LNCAP (cell line): ENCODE measurements around the gene HMCES.

Experiments
- CTCF ChIP-seq: fragments of 450-650 bp; IDR thresholded peaks from 2 replicates; pipeline ENCODE4 v1.5.1; 2017; ENCODE audit warnings: mild to moderate bottlenecking

The HMCES gene

GRCh38 chr3:129320825-129321487 is 42.3 kb downstream of the HMCES start:
- no peak for TF ChIP-seq CTCF

- TF ChIP-seq CTCF = no peak
These were observed 43.2 kb downstream of the HMCES start for GRCh38 chr3:129321887-129322286.

- TF ChIP-seq CTCF = no peak
These were observed 45.1 kb downstream of the HMCES start for GRCh38 chr3:129323651-129324294.

- no peak for TF ChIP-seq CTCF
These were observed 46.2 kb downstream of the HMCES start for GRCh38 chr3:129324855-129325254.

GRCh38 chr3:129325383-129325782 is 46.7 kb downstream of the HMCES start:
- no peak for TF ChIP-seq CTCF

GRCh38 chr3:129326138-129326537 is 47.5 kb downstream of the HMCES start:
- no peak for TF ChIP-seq CTCF

- TF ChIP-seq CTCF = no peak
These were observed 47.9 kb downstream of the HMCES start for GRCh38 chr3:129326595-129326994.
